ENCODE measurements around the gene FBLN1.

FBLN1 gene

GRCh38 chr22:45572444-45572843 is 69.8 kb downstream of the FBLN1 start:
- Histone ChIP-seq H3K79me2 (ENCODE audit: insufficient read depth, low read length) (no peaks in the 10 kb centered on the region), H3K27me3 (ENCODE audit: insufficient read depth, low read length) (peaks cover 4% of the 10 kb centered on the region; the same call in 1 of the 2 replicates), H3K27ac (ENCODE audit: low read depth, low read length, poor library complexity, severe bottlenecking) (no peak overlapping the region), H3K9me2 (ENCODE audit: low read depth, low read length) (no peaks in the 10 kb centered on the region), H4K20me1 (ENCODE audit: insufficient read depth, low read length) (no peaks in the 10 kb centered on the region), H3F3A (ENCODE audit: insufficient read depth, low read length) (no peaks in the 10 kb centered on the region), H3K36me3 (ENCODE audit: insufficient read depth, low read length) (no peaks in the 10 kb centered on the region; the same call in 1 of the 2 replicates), H3K4me2 (ENCODE audit: low read length) (no peak overlapping the region), H2AFZ (ENCODE audit: low read length) (no peak overlapping the region), H3K9me3 (ENCODE audit: low read length) (peaks cover 11% of the 10 kb centered on the region), H3K4me1 (ENCODE audit: insufficient read depth, low read length, severe bottlenecking) (peaks cover 39% of the 10 kb centered on the region), H3K4me3 (ENCODE audit: low read depth, low read length, poor library complexity, severe bottlenecking) (no peak overlapping the region), H3K9ac (ENCODE audit: low read length) (no peak overlapping the region)
- no peak for TF ChIP-seq CTCF (IDR thresholded peaks at IDR 0.05; ENCODE audit: low read length)
- TF ChIP-seq EZH2 (IDR thresholded peaks at IDR 0.05; ENCODE audit: borderline replicate concordance, low read length): no peak

- no peaks in the 10 kb centered on the region for H3K79me2 ChIP-seq (ENCODE audit: insufficient read depth, low read length)
- peak overlapping the region; percentile 44 for H3K4me2 ChIP-seq (ENCODE audit: low read length)
- peak overlapping the region; percentile 39 for H3K4me3 ChIP-seq (ENCODE audit: low read depth, low read length, poor library complexity, severe bottlenecking)
- H3K36me3 ChIP-seq (ENCODE audit: insufficient read depth, low read length): no peaks in the 10 kb centered on the region; the same call in 1 of the 2 replicates
- TF ChIP-seq CTCF (IDR thresholded peaks at IDR 0.05; ENCODE audit: low read length): no peak
- TF ChIP-seq EZH2 (IDR thresholded peaks at IDR 0.05; ENCODE audit: borderline replicate concordance, low read length): no peak
- H3K27ac ChIP-seq (ENCODE audit: low read depth, low read length, poor library complexity, severe bottlenecking): peak overlapping the region; percentile 75
- H3K27me3 ChIP-seq (ENCODE audit: insufficient read depth, low read length): no peaks in the 10 kb centered on the region; the same call in 1 of the 2 replicates
- no peaks in the 10 kb centered on the region for H3K9me2 ChIP-seq (ENCODE audit: low read depth, low read length)
- no peaks in the 10 kb centered on the region for H3F3A ChIP-seq (ENCODE audit: insufficient read depth, low read length)
- H3K4me1 ChIP-seq (ENCODE audit: insufficient read depth, low read length, severe bottlenecking): peaks cover 55% of the 10 kb centered on the region
- H3K9ac ChIP-seq (ENCODE audit: low read length): peak overlapping the region; percentile 5; the same call in 1 of the 2 replicates
- H4K20me1 ChIP-seq (ENCODE audit: insufficient read depth, low read length): no peaks in the 10 kb centered on the region
- 0 out of 2 replicates have a peak overlapping the region, but pooled peaks have one; percentile 15 for H2AFZ ChIP-seq (ENCODE audit: low read length)
- H3K9me3 ChIP-seq (ENCODE audit: low read length): peaks cover 11% of the 10 kb centered on the region
Measured at GRCh38 chr22:45574069-45574703, 71.5 kb downstream of the FBLN1 start.

DNA sequence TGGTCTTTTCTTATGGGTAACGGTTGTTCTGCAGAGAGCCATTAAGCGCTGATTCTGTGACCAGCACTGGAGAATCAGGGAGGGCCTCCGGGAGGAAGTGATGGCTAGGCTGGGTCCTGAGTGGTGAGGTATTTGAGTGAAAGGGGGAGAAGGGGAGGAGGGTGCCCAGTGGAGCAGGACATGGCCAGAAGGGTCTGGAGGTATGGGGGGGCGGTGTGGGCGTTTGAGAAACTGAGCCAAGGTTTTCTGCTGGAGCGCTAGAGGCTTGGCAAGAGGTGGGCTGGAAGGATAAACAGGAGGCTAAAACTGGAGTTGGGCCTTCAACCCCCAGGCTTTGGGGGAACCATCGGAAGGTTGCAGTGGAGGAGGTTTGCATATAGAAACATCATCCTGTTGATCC is 72.5 kb downstream of the FBLN1 start:
- Histone ChIP-seq H3K4me2 (ENCODE audit: low read length) (peak overlapping the region; percentile 55), H3K9ac (ENCODE audit: low read length) (peak overlapping the region; percentile 38; the same call in 1 of the 2 replicates), H3K4me1 (ENCODE audit: insufficient read depth, low read length, severe bottlenecking) (peaks cover 64% of the 10 kb centered on the region), H2AFZ (ENCODE audit: low read length) (no peak overlapping the region), H3K4me3 (ENCODE audit: low read depth, low read length, poor library complexity, severe bottlenecking) (peak overlapping the region; percentile 49), H3K79me2 (ENCODE audit: insufficient read depth, low read length) (no peaks in the 10 kb centered on the region), H3K9me2 (ENCODE audit: low read depth, low read length) (no peaks in the 10 kb centered on the region), H4K20me1 (ENCODE audit: insufficient read depth, low read length) (no peaks in the 10 kb centered on the region), H3F3A (ENCODE audit: insufficient read depth, low read length) (no peaks in the 10 kb centered on the region), H3K27ac (ENCODE audit: low read depth, low read length, poor library complexity, severe bottlenecking) (peak overlapping the region; percentile 75), H3K9me3 (ENCODE audit: low read length) (peaks cover 9% of the 10 kb centered on the region), H3K27me3 (ENCODE audit: insufficient read depth, low read length) (no peaks in the 10 kb centered on the region; the same call in 1 of the 2 replicates), H3K36me3 (ENCODE audit: insufficient read depth, low read length) (no peaks in the 10 kb centered on the region; the same call in 1 of the 2 replicates)
- no peak for TF ChIP-seq EZH2 (IDR thresholded peaks at IDR 0.05; ENCODE audit: borderline replicate concordance, low read length)
- TF ChIP-seq CTCF (IDR thresholded peaks at IDR 0.05; ENCODE audit: low read length): no peak

Measured in OCI-LY1 (cell line).